Endothelial cell of umbilical vein (primary cell): ENCODE measurements around the gene ODAD4. TPM values are rescaled to one million over a fixed set of nuclear protein-coding genes. Genes with fewer than 3 reads are reported as not detected.

Experiments
- BruUV-seq: library from RNA; stranded (reverse); fragments of 400-500 nt; replicated peaks from 2 replicates; lab custom pipeline; 2021; lab: Mats Ljungman, UMichigan
- CTCF ChIA-PET: fragments of 300-600, 350-600 bp; sonication (Branson Sonifier 250); formaldehyde crosslinking; loops from one replicate; lab custom pipeline; 2021; ENCODE audit warnings: antibody characterized with exemption, inconsistent platforms; lab: Charles Lee
- POLR2A ChIA-PET: fragments of 300-600, 350-600 bp; sonication (Branson Sonifier 250); formaldehyde crosslinking; loops from one replicate; lab custom pipeline; 2021; ENCODE audit warnings: antibody characterized with exemption, inconsistent platforms; lab: Charles Lee
- DNase-seq: peaks from one replicate; pipeline ENCODE4 v3.0.0-alpha.2; 2011; ENCODE audit warnings: low read depth, low spot score
- FAIRE-seq: peaks from 2 replicates; lab custom pipeline; 2011; peaks lifted over from hg19 to GRCh38; lab: Jason Lieb, UNC
- H2AFZ ChIP-seq: 2 replicates; pipeline ENCODE4 v1.6.0; 2012; ENCODE audit warnings: low read depth, low read length, control low read depth, inconsistent platforms
- H3K27ac ChIP-seq: 2 replicates; pipeline ENCODE4 v1.5.1; 2011; ENCODE audit warnings: low read depth, mild to moderate bottlenecking, control low read depth, low read length, moderate library complexity; ENCODE audit not compliant: insufficient read depth
- H3K27me3 ChIP-seq, 2 experiments: 2 replicates each; pipeline versions ENCODE4 v1.6.0 to v1.6.1; 2011; ENCODE audit warnings: low read length in 2 of 2, mixed read lengths in 1 of 2; ENCODE audit not compliant: control insufficient read depth in 2 of 2, insufficient read depth in 2 of 2
- H3K36me3 ChIP-seq, 2 experiments: 2 replicates in 1 of 2; 3 replicates in 1 of 2; pipeline ENCODE4 v1.5.1; 2011; ENCODE audit warnings: low read length in 2 of 2, mild to moderate bottlenecking in 1 of 2, moderate library complexity in 1 of 2; ENCODE audit not compliant: control insufficient read depth in 2 of 2, insufficient read depth in 2 of 2; ENCODE audit errors: extremely low read depth in 1 of 2
- H3K4me1 ChIP-seq: 3 replicates; pipeline ENCODE4 v1.5.1; 2011; ENCODE audit warnings: mild to moderate bottlenecking, low read length; ENCODE audit not compliant: control insufficient read depth, insufficient read depth; ENCODE audit errors: extremely low read depth
- H3K4me2 ChIP-seq: 2 replicates; pipeline ENCODE4 v1.6.1; 2011; ENCODE audit warnings: low read length, control low read depth, mixed read lengths; ENCODE audit not compliant: insufficient read depth
- H3K4me3 ChIP-seq, 3 experiments: fragments of 200-600 bp in 1 of 3; sonication (generic), shearing (Covaris generic) in 1 of 3; replicated peaks in 1 of 3; 2 replicates each; pipeline ENCODE4 v1.5.1; 2011 to 2016; ENCODE audit warnings: control low read depth in 3 of 3, low read length in 3 of 3, mild to moderate bottlenecking in 2 of 3, inconsistent platforms in 1 of 3, low read depth in 1 of 3, moderate library complexity in 1 of 3; ENCODE audit not compliant: insufficient read depth in 1 of 3
- H3K79me2 ChIP-seq: 2 replicates; pipeline ENCODE4 v1.6.0; 2012; ENCODE audit warnings: low read length, inconsistent platforms; ENCODE audit not compliant: control insufficient read depth, insufficient read depth
- H3K9ac ChIP-seq: replicated peaks from 2 replicates; pipeline ENCODE3; 2011; ENCODE audit warnings: low read length, control low read depth; ENCODE audit not compliant: insufficient read depth; ENCODE audit errors: extremely low read depth
- H3K9me1 ChIP-seq: replicated peaks from 3 replicates; pipeline ENCODE4 v1.6.0; 2011; ENCODE audit warnings: mild to moderate bottlenecking, low read length; ENCODE audit not compliant: control insufficient read depth, insufficient read depth; ENCODE audit errors: extremely low read depth
- H3K9me3 ChIP-seq: replicated peaks from 2 replicates; pipeline ENCODE4 v1.5.1; 2012; ENCODE audit warnings: low read length, inconsistent platforms; ENCODE audit not compliant: control insufficient read depth, insufficient read depth
- H4K20me1 ChIP-seq: replicated peaks from 2 replicates; pipeline ENCODE3; 2011; ENCODE audit warnings: mild to moderate bottlenecking, low read length; ENCODE audit not compliant: control insufficient read depth, insufficient read depth; ENCODE audit errors: extremely low read depth
- CTCF ChIP-seq, 2 donors: IDR thresholded peaks; 1 replicate in 1 of 2; 2 replicates in 1 of 2; pipeline ENCODE4 v1.5.1; 2011; ENCODE audit warnings: low read length in 2 of 2, mild to moderate bottlenecking in 2 of 2, moderate library complexity in 2 of 2, control low read depth in 1 of 2, inconsistent platforms in 1 of 2, low read depth in 1 of 2; ENCODE audit not compliant: insufficient read depth in 1 of 2; ENCODE audit errors: extremely low read depth in 1 of 2
- EZH2 ChIP-seq: IDR thresholded peaks from 2 replicates; pipeline ENCODE4 v1.6.1; 2012; ENCODE audit warnings: borderline replicate concordance, low read depth, mild to moderate bottlenecking, moderate library complexity, low read length, inconsistent platforms; ENCODE audit not compliant: severe bottlenecking
- FOS ChIP-seq: IDR thresholded peaks from 2 replicates; pipeline ENCODE4 v1.6.1; 2011; ENCODE audit warnings: mild to moderate bottlenecking, low read length, moderate library complexity, borderline replicate concordance; ENCODE audit not compliant: insufficient read depth
- GATA2 ChIP-seq: IDR thresholded peaks from 2 replicates; pipeline ENCODE4 v1.7.0; 2011; ENCODE audit warnings: low read depth, mild to moderate bottlenecking, moderate library complexity, mixed read lengths, low read length; ENCODE audit not compliant: insufficient read length, insufficient read depth
- JUN ChIP-seq: IDR thresholded peaks from 2 replicates; pipeline ENCODE4 v1.6.1; 2011; ENCODE audit warnings: borderline replicate concordance, low read depth; ENCODE audit not compliant: insufficient read length, insufficient read depth
- MAX ChIP-seq: IDR thresholded peaks from 2 replicates; pipeline ENCODE4 v1.6.1; 2011; ENCODE audit not compliant: insufficient read depth, insufficient read length
- MYC ChIP-seq: IDR thresholded peaks from one replicate; pipeline ENCODE4 v1.6.1; 2011; ENCODE audit warnings: mild to moderate bottlenecking, low read depth, low read length
- POLR2A ChIP-seq: IDR thresholded peaks from 2 replicates; pipeline ENCODE4 v1.6.1; 2012; ENCODE audit warnings: low read depth, mild to moderate bottlenecking, control low read depth, low read length
- POLR2AphosphoS5 ChIP-seq: IDR thresholded peaks from 2 replicates; pipeline ENCODE4 v1.6.1; 2012; ENCODE audit warnings: low read depth, mild to moderate bottlenecking, control low read depth, low read length, moderate library complexity; ENCODE audit not compliant: insufficient read depth
- dilution Hi-C: fragments of 300-500 bp; cut with MboI; formaldehyde crosslinking; loops from one replicate; pipeline ENCODE4 v1.15.0; 2019; ENCODE audit warnings: low sequenced_read_pairs; ENCODE audit not compliant: extremely low pct_ligation_motif_present
- intact Hi-C: fragments of 100-400 bp; cut with micrococcal nuclease; formaldehyde crosslinking; loops from one replicate; pipeline ENCODE4 v1.10.0; 2022
- polyA plus RNA-seq, 4 experiments: library from polyadenylated mRNA; depleted of rRNA in 3 of 4; stranded (reverse) in 3 of 4; unstranded in 1 of 4; fragments of >200 nt; gene quantifications; 2 replicates each; pipeline versions ENCODE4 v1.2.1 to v1.2.3, GENCODE V29; 2011 to 2012; ENCODE audit warnings: missing spikeins in 1 of 4
- total RNA-seq: library from RNA; stranded (reverse); gene quantifications from 2 replicates; pipeline ENCODE4 v1.2.3, GENCODE V29; 2021

The ODAD4 gene
- total and polyA plus RNA-seq, 2 donors (not counting 3 experiments of a cell fraction or from before 2014, with no cell fraction given), result 0.19 to 1.0 TPM

GRCh38 chr17:41915020-41915419 lies 15.4 kb upstream of the ODAD4 start:
- no TSS peak for BruUV-seq
- H3K9me3 ChIP-seq, result no peaks in the 10 kb centered on the region
- peaks cover 25 to 28% of the 10 kb centered on the region in 2 experiments for H3K36me3 ChIP-seq
- no peak for FAIRE-seq
- DNase-seq, result no peak
- no peak for TF ChIP-seq EZH2
- TF ChIP-seq CTCF (IDR thresholded peaks at IDR 0.05; ENCODE audit: extremely low read depth in 1 of 2, insufficient read depth in 1 of 2, low read depth in 1 of 2, low read length in 2 of 2), result no peak
- TF ChIP-seq MYC, result no peak
- TF ChIP-seq POLR2AphosphoS5, result no peak
- H2AFZ ChIP-seq, result no peak overlapping the region
- H3K4me2 ChIP-seq, result no peak overlapping the region
- CTCF ChIA-PET, result interaction anchor here (1.3 kb wide), 1 partner anchor 44 kb away, joined by 3 read pairs; no protein-coding TSS in a partner anchor
- H4K20me1 ChIP-seq, result no peaks in the 10 kb centered on the region
- no peaks in the 10 kb centered on the region for H3K9me1 ChIP-seq
- no peak overlapping the region for H3K27ac ChIP-seq
- H3K27me3 ChIP-seq, result no peaks in the 10 kb centered on the region
- POLR2A ChIA-PET, result no interaction called here
- intact Hi-C loops (no loop called here), dilution Hi-C loops (no loop called here)
- peaks cover 20% of the 10 kb centered on the region for H3K4me1 ChIP-seq
- no peak overlapping the region for H3K9ac ChIP-seq
- H3K4me3 ChIP-seq, result no peak overlapping the region
- peaks cover 80% of the 10 kb centered on the region for H3K79me2 ChIP-seq

DNA sequence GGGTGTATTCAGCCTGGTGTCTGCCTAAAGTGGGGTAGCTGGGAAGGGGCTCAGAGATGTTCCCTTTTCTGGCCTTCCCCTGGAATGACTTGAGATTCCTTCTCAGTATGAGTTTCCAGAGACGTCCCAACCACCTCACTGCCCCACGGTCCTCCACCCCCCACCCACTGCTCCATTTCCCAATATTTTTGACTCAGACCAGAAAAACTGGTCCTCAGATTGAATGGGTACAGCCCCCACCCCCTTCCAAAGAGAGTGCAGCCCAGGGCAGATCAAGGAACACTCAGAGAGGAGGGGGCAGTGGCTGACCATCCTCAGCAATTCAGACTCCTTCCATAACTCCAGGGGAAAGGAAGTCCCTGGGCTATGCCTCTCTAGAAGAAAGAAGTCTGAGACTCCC lies 14.9 kb upstream of the ODAD4 start:
- dilution Hi-C loops (no loop called here), intact Hi-C loops (no loop called here)
- H2AFZ ChIP-seq, result no peak overlapping the region
- H3K79me2 ChIP-seq, result peaks cover 78% of the 10 kb centered on the region
- H3K27ac ChIP-seq, result no peak overlapping the region
- CTCF ChIA-PET, result interaction anchor here (1.3 kb wide), 1 partner anchor 44 kb away, joined by 3 read pairs; no protein-coding TSS in a partner anchor
- no peak overlapping the region for H3K9ac ChIP-seq
- peaks cover 20% of the 10 kb centered on the region for H3K4me1 ChIP-seq
- H4K20me1 ChIP-seq, result no peaks in the 10 kb centered on the region
- POLR2A ChIA-PET, result no interaction called here
- FAIRE-seq, result no peak
- H3K9me3 ChIP-seq, result no peaks in the 10 kb centered on the region
- H3K36me3 ChIP-seq, result peaks cover 22 to 23% of the 10 kb centered on the region in 2 experiments
- no peak overlapping the region for H3K4me2 ChIP-seq
- TF ChIP-seq MAX (no peak), JUN (no peak), EZH2 (no peak), CTCF (IDR thresholded peaks at IDR 0.05; ENCODE audit: extremely low read depth in 1 of 2, insufficient read depth in 1 of 2, low read depth in 1 of 2, low read length in 2 of 2) (no peak), POLR2A (no peak), GATA2 (no peak), POLR2AphosphoS5 (no peak), MYC (no peak), FOS (no peak)
- no peaks in the 10 kb centered on the region for H3K9me1 ChIP-seq
- no peaks in the 10 kb centered on the region for H3K27me3 ChIP-seq
- H3K4me3 ChIP-seq, result no peak overlapping the region
- no TSS peak for BruUV-seq
- DNase-seq, result no peak
